Femur (tissue), 1 donor: ENCODE data around the gene ATP12A.

Source experiments
- DNase-seq: peaks from one replicate; pipeline ENCODE4 v3.0.0-alpha.2; 2017

ATP12A gene

DNA sequence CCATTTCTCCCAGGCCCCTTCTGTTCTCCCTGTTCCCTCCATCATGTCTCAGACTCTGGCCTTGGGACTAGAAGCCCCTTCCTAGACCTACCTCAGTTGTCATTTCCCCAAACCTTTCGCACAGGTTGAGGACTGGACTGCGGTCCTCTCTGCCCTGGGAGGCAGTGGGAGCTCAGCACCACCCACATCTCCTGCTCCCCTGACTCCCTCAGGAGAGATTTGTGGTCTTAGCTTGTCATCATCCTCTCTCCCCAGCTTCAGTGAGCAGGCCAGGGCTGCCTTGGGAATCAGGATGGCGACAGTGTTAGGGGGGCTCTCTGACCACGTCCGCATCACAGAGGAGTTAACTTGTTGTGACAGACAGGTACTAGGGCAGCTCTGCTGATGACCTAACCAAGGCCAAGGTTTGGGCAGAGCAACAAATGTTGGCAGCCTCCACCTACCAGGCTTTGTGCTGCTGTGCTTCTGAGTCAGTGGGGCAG is 58.2 kb downstream of the ATP12A start:
- no peak for DNase-seq

DNA sequence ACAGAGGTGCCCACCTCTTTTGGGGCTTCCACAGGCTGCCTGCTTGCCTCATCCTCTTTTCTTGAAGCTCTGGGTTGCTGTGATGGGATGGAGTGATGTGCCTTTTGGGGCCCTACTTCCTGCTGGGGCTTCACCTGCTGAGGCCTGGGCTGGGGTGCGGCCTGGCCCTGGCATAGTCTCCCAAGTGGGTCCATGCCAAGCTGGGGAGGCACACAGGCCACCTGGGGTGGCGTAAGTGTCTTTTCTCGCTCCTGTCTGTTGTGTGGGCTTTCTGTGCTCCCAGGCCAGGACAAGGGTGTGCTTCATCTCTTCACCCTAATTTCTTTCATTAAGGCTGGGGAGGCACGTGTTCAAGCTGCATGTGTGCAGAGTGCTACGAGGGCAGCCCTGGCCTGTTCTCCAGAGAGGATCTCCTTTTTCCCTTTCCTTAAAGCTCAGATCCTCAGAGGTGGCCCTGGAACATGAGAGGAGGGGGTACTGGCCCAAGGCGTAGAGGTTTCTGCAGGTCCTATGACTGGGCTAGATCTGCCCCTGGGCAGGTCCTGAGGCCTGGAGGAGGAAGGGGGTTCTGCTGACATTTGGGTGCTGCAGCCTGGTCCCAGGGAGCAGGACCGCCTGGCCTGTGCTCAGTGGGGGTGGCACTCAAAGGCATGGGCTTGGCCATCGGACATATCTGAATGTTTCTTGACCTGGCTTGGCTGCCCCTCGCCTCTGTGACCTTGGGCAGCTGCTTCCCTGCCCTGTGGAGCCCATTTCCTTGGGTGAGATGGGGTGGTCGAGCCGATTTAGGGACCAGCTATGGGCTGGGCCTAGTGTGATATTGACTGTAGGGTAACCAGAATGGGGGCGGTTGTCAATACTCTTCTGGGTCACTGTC is 60.0 kb downstream of the ATP12A start:
- no peak for DNase-seq

DNA sequence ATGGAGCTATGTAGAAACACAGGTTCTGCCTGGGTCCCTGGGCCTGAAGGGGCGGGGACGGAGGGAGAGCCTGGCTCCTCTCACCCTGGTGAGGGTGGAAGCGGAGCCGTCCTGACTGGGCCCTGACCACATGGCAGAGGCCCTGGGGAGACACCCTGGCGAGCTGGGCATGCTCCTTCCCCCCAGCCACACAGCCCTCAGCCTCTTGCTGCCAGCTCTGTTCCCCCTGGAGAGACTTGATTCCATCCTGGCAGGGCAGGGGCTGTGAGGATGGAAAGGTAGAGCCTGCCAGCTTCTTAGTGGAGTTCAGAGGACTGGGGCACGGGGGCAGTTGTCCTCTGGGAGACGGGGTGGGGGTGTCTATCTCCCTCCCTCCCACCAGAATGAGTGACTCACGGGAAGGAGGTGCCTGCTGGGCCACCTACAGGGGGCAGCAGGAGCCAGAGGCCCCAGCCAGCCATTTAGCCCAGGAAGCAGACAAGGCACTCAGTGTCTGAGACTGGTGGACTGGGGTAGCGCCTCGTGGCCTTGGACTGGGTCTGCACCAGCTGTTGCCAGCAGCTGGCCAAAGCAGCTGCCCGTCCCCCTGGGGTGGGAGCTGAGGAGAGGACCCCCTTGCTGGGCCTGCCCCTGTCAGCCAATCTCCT is 60.9 kb downstream of the ATP12A start:
- no peak for DNase-seq

GRCh38 chr13:24741791-24742190 is 61.6 kb downstream of the ATP12A start:
- DNase-seq = no peak

DNA sequence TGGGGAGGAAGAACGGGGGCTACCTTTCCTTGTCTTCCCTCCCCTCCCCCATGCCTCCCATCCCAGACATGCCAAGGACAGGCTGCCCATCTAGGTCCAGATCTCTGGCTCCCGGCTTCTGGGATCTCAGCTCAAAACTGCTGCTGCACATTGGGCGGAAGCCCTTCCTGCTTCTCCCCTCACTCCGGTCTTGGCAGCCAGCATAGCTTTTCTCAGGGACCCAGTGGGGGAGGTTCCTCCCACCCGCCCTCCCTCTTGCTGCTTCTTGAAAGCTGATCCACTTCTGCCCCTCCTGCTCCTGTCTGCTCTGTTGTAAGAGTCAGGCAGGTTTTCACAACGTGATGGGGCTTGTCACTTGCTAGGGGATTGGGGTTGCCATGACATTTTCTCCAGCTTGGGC is 62.1 kb downstream of the ATP12A start:
- no peak for DNase-seq

- DNase-seq = no peak
These were observed 62.8 kb downstream of the ATP12A start for GRCh38 chr13:24742977-24743376.

DNA sequence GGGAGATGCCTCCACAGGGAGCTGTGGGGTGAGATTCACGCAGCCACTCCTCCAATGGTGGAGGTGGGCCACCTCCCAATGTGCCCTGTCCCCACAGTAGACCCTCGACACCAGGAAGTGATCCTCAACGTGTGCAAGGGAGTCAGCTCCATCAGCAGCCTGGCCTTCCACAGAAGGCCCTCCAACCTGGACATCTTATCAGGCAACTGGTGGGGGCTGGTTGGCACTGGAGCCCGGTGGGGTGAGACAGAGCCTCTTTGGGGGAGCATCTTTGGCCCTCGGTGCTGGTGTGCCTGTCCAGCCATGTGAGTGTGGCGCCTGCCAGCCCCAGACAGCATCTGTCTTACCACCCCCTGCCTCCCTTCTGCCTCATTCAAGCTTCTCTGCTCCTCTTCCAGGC is 64.0 kb downstream of the ATP12A start:
- DNase-seq = no peak

GRCh38 chr13:24745516-24745860 is 65.3 kb downstream of the ATP12A start:
- DNase-seq = no peak

DNA sequence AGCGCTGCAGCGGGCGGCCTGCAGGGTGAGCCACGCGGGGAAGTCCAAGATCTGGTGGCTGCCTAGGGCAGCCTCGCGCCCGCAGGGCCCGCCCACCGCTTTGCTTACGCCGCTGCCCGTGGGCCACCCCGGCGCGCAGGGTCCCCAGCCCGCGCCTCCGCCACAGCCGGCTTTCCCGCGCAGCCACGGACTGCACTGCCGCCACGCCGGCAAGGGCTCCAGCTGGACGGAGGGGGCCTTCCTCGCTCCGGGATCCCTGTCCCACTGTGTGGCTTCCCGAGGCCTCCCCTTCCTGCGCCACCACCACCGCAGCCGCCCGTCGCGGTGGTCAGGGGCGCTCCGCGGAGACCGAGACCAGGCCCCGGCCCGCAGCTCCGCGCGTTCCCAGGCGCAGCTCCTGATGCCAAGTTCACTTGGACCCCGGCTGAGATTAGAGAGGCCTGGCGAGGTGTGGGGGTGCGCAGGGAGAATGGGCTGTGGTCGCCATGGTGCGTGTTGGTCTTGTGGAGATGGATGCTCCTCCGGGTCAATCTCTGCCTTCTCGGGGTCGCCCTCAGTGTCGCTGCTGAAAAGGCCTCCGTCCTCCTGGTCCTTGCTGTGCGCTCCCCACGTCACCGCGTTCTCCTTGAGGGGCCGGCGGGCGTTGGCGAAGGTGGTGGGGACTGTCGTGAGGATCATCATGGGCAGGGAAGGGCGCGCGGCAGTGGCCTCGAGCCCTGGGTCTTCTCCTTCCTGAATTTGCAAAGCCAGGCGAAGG is 65.8 kb downstream of the ATP12A start:
- DNase-seq = no peak

- DNase-seq = no peak
These were observed 66.5 kb downstream of the ATP12A start for GRCh38 chr13:24746618-24747247.

GRCh38 chr13:24747248-24748060 is 67.2 kb downstream of the ATP12A start:
- DNase-seq = no peak

GRCh38 chr13:24748061-24748400 is 67.8 kb downstream of the ATP12A start:
- no peak for DNase-seq

DNA sequence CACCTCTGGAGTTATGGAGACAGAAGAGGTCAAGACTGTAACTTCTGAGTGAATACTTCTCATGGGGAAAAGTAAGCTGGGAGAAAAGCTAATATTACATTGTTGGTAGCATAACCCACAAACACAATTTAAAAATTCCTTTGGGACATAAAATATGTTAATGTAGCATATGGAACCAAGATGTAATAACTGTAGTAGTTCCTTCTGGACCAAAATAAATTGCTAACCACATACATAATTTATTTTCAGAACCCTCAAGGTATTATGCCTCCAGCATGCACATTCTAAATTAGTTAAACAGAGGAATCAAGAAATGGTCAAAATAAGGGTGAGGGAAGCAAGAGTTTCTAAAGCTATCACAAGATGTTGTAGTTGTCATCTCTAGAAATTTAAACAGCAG is 79.0 kb downstream of the ATP12A start:
- DNase-seq = no peak
